Mucosa of gallbladder (tissue), 1 donor: ENCODE results near the gene TAF9B. TPM values are rescaled to one million over a fixed set of nuclear protein-coding genes. Genes with fewer than 3 reads are reported as not detected.
"Not testable (repeated sequence)": the region's sequence is repeated elsewhere in the genome, so short reads cannot be mapped to it uniquely, and the experiment has no call there.

Source experiments
- DNase-seq: peaks from one replicate; pipeline ENCODE4 v3.0.0-alpha.2; 2020; ENCODE audit warnings: low spot score
- total RNA-seq: library from RNA; stranded (reverse); gene quantifications from one replicate; pipeline ENCODE4 v1.2.1, GENCODE V29; 2021
- donor health status: DM: no; HTN: no; CAD: no.

The TAF9B gene
- total RNA-seq, 1 donor from 2014 or later = 17.1 TPM

GRCh38 chrX:78116365-78116764 lies 23.1 kb downstream of the TAF9B start:
- DNase-seq = no peak

- no peak for DNase-seq
Measured at GRCh38 chrX:78111140-78111931, 28.1 kb downstream of the TAF9B start.

- DNase-seq = no peak
Measured at GRCh38 chrX:78109458-78109857, 30.0 kb downstream of the TAF9B start.

GRCh38 chrX:78106651-78106986 lies 32.8 kb downstream of the TAF9B start:
- no peak for DNase-seq

- no peak for DNase-seq
Measured at GRCh38 chrX:78105944-78106650, 33.4 kb downstream of the TAF9B start.

GRCh38 chrX:78104447-78105176 lies 34.8 kb downstream of the TAF9B start:
- DNase-seq = peak; percentile 39

GRCh38 chrX:78103623-78104446 lies 35.6 kb downstream of the TAF9B start, which contains the start of gene PGK1:
Gene PGK1, plus strand, starts transcription at chrX:78104248. Its CDS starts 93 bp downstream, at chrX:78104341.
- peak; percentile 96 for DNase-seq

- DNase-seq = no peak
Measured at GRCh38 chrX:78103001-78103622, 36.3 kb downstream of the TAF9B start.

GRCh38 chrX:78102091-78102490 lies 37.4 kb downstream of the TAF9B start:
- DNase-seq = no peak

- no peak for DNase-seq
Measured at GRCh38 chrX:78098108-78098507, 41.3 kb downstream of the TAF9B start.

GRCh38 chrX:78092296-78092695 lies 47.2 kb downstream of the TAF9B start:
- no peak for DNase-seq

GRCh38 chrX:78081413-78081812 lies 58.0 kb downstream of the TAF9B start:
- not testable (repeated sequence) for DNase-seq

Other genes starting within 250 kb of the TAF9B start
- 69.4 TPM for gene MAGT1, start 244.2 kb downstream of the TAF9B start, total RNA-seq
- 238 TPM for gene COX7B, start 240.2 kb downstream of the TAF9B start, total RNA-seq
- 9.6 TPM for gene ATP7A, start 229.0 kb downstream of the TAF9B start, total RNA-seq
- gene PGAM4, start 170.0 kb downstream of the TAF9B start, total RNA-seq = not detected
- 317 TPM for gene PGK1, start 35.4 kb downstream of the TAF9B start, total RNA-seq
- 3.5 TPM for gene CYSLTR1, start 188.0 kb upstream of the TAF9B start, total RNA-seq